Vagina (tissue), 2 donors: ENCODE data around the gene LIPG.

Source experiments
- POLR2A ChIP-seq, 2 donors: fragments of 450-650 bp; IDR thresholded peaks; one replicate each; pipeline ENCODE4 v1.6.1; 2017; ENCODE audit warnings: antibody characterized with exemption in 2 of 2, mild to moderate bottlenecking in 2 of 2, moderate library complexity in 2 of 2
- TF ChIP-seq, protein P1 (sequence below), 3 experiments: fragments of 450-650 bp in 2 of 3; fragments of 200-600 bp in 1 of 3; sonication (generic) in 1 of 3; IDR thresholded peaks; one replicate each; pipeline ENCODE4 v1.5.1; 2017 to 2019; ENCODE audit warnings: antibody characterized with exemption in 3 of 3, mild to moderate bottlenecking in 2 of 3, moderate library complexity in 2 of 3

DNA sequence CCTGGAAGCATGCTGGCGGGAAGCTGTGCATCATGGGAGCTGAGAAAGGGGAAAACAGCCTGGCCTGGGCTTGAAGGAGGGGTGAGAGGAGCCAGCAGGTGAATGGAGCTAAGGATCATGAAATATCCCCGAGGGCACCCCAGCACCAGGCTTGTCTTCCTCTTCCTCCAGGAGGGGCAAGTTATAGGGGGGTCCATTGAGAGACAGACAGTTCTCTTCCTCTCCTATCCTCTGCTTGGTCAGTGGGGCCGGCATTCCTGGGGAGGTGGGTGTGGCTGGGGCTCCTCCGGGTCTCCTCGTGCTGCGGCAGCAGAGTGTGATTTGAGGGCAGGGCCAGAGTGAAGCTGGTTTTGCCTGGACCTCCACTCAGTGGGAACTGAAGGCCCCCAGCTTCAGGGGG, 78.9 kb downstream of the LIPG start:
- TF ChIP-seq, protein P1, sequence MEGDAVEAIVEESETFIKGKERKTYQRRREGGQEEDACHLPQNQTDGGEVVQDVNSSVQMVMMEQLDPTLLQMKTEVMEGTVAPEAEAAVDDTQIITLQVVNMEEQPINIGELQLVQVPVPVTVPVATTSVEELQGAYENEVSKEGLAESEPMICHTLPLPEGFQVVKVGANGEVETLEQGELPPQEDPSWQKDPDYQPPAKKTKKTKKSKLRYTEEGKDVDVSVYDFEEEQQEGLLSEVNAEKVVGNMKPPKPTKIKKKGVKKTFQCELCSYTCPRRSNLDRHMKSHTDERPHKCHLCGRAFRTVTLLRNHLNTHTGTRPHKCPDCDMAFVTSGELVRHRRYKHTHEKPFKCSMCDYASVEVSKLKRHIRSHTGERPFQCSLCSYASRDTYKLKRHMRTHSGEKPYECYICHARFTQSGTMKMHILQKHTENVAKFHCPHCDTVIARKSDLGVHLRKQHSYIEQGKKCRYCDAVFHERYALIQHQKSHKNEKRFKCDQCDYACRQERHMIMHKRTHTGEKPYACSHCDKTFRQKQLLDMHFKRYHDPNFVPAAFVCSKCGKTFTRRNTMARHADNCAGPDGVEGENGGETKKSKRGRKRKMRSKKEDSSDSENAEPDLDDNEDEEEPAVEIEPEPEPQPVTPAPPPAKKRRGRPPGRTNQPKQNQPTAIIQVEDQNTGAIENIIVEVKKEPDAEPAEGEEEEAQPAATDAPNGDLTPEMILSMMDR (IDR thresholded peaks at IDR 0.05): no peak
- TF ChIP-seq POLR2A (IDR thresholded peaks at IDR 0.05): no peak
